Measurements from ENCODE around the gene SCAMP1.

Gene SCAMP1

GRCh38 chr5:78513441-78513840, 153.0 kb downstream of the SCAMP1 start:
- DNase-seq (ENCODE audit: low read depth), result no peak

GRCh38 chr5:78514427-78515330, 154.3 kb downstream of the SCAMP1 start:
- DNase-seq (ENCODE audit: low read depth), result no peak

GRCh38 chr5:78515670-78516069, 155.3 kb downstream of the SCAMP1 start:
- no peak for DNase-seq (ENCODE audit: low read depth)

GRCh38 chr5:78518365-78519197, 158.2 kb downstream of the SCAMP1 start:
- DNase-seq (ENCODE audit: low read depth), result peak; percentile 89

GRCh38 chr5:78519198-78519941, 159.0 kb downstream of the SCAMP1 start:
- DNase-seq (ENCODE audit: low read depth), result peak; percentile 40

DNA sequence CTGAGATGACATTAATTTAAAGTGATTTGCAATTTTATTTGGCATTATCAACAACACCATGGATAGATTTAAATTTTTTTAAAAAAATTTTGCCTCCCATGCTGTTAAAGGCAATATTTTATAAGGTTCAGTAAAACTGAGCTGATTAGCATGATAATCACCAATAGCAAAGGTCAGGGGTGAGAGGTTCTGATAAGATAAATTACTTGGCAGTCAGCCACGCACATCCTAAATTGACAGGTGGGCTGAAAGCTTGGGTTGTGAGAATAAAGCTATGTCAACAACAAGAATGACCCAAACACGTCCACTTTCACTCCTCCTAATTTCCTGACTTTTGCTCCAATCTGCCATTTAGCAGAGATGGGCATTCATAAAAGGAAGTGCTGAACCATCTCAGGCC, 161.0 kb downstream of the SCAMP1 start:
- DNase-seq (ENCODE audit: low read depth), result no peak

DNA sequence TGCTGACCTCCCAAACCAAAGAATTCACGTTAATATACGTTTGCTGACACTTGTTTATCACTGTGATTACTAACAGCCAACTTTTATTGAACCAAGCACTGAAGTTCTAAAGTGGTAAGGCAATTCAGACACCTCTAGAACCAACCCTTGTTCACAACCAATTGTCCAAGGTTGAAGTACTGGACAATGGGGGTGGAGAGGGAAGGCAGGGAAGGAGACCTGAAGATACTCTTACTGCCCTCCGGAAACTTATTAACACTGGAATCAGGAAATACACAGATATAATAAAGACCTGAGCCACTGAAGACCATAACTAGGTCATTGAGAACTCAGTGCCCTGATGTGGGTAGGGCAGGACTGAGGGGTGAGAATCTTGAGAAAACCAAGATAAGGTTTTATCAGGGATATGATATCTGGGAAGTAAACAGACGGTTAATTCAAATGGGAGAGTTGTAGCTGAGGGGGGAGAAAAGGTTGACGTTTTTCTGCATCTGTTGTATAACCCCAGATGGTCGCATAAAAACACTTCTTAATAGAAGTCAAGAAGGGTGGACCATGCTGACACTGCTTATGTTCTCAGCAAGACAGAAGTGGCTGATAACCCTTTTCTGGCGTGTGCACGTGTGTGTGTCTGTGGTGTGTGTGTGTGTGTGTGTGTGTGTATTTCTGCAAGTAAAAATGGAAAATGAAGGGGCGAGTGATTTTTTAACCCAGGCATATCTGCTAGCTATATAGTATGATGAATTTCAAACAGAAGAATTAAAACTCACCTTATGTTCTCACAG, 162.3 kb downstream of the SCAMP1 start:
- no peak for DNase-seq (ENCODE audit: low read depth)

- DNase-seq (ENCODE audit: low read depth), result no peak
These were observed 163.1 kb downstream of the SCAMP1 start for GRCh38 chr5:78523314-78524193.

DNA sequence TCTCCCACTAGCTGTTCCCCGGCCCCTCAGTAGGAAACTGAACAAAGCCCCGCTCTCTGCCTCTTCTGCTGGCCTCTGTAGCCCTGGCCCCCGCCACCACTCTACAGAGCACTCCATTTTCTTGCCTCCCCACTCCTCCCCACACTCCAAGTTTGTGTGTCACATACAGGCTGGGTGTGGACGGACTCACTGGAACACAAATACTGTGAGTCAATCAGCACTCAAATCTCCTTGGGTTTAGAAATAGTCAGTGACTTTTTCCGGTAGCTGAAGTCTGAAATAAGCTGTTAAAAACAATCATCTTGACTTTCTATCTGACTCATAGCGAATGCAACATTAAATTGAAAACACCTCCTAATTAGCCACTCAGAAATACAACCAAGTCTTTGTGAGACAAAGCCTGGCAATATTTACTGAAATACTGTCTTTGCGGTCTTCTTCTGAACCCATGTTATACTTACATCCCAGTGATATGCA, 165.7 kb downstream of the SCAMP1 start:
- peak; percentile 89 for DNase-seq (ENCODE audit: low read depth)

- DNase-seq (ENCODE audit: low read depth), result peak; percentile 92
These were observed 166.8 kb downstream of the SCAMP1 start for GRCh38 chr5:78527054-78527859.

DNA sequence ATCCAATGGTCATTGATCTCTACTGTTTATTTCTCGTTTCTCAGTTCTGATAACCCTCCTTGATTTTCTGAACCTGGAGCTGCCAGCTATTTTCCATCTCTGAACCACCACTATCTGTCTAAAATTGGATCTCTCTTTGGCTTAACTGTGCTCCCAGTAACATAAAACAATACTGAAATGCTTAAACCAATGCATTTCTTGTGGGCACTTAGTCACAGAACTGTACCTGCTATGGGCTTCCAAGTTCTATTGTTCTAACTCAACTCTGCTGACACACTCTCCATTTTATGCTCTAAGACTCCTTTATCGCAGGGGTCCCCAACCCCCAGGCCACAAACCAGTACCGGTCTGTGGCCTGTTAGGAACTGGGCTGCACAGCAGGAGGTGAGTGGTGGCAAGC, 167.5 kb downstream of the SCAMP1 start:
- DNase-seq (ENCODE audit: low read depth), result peak; percentile 54

Data from ELR (cell line).